ENCODE measurements around the gene ZDHHC7. TPM values are rescaled to one million over a fixed set of nuclear protein-coding genes. Genes with fewer than 3 reads are reported as not detected.

ZDHHC7 gene
- total RNA-seq, 4 donors from 2014 or later = 55.3 to 77.5 (median 66.3) TPM

DNA sequence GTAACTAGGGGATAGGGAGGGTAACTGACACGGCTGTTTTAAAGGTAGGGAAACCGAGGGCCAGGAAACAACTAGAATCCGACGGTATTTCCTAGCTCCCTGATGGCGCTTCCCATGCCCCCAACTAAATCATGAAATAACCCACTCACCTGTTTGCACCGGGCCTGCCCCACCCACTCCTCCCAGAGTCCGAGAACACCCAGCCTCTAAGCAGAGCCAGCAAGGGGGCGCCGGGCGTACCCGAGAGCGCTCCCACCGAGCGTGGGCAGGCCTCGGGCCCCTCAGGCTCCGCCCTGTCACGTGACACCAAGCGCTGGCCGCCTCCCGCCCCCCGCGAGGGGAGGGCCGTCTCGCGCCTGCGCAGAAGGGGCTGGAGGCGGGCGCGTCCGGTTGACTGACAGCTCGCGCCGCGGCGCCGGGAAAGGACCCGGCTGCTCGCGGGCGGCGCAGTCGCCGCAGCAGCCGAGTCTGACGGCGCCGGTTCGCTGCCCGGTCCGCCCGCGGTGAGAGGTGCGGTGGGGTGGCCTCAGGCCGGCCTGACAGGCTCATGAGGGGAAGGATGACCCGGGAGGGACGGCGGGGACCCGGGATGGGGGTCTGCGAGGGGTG is 16.1 kb upstream of the ZDHHC7 start, which contains the start of gene KIAA0513:
Gene KIAA0513, plus strand, starts transcription at position 447 of the 609 bp plus-strand sequence. CDS start 39,277 bp downstream, outside the sequence.
- Histone ChIP-seq H3K4me3 (peak within 1 kb of the TSS; percentile 81 to 97), H3K9me3 (no peaks in the 10 kb centered on the region), H3K36me3 (peaks cover 0 to 11% of the 10 kb centered on the region in 2 donors), H3K27ac (peak within 1 kb of the TSS; percentile 71 to 92 (median 91)), H3K4me1 (peaks cover 0 to 48% (median 18%) of the 10 kb centered on the region in 3 donors), H3K27me3 (no peaks in the 10 kb centered on the region)
- 0 to 5% methylated on average over 5 to 11 of the region's 59 CpGs for WGBS, 2 donors (ENCODE audit: low coverage in 1 of 2)
- ATAC-seq = peak; percentile 87
- TF ChIP-seq POLR2A (IDR thresholded peaks at IDR 0.05) = peak; percentile 94 to 97
- no peak for TF ChIP-seq EP300 (IDR thresholded peaks at IDR 0.05)
- TF ChIP-seq, protein P1, sequence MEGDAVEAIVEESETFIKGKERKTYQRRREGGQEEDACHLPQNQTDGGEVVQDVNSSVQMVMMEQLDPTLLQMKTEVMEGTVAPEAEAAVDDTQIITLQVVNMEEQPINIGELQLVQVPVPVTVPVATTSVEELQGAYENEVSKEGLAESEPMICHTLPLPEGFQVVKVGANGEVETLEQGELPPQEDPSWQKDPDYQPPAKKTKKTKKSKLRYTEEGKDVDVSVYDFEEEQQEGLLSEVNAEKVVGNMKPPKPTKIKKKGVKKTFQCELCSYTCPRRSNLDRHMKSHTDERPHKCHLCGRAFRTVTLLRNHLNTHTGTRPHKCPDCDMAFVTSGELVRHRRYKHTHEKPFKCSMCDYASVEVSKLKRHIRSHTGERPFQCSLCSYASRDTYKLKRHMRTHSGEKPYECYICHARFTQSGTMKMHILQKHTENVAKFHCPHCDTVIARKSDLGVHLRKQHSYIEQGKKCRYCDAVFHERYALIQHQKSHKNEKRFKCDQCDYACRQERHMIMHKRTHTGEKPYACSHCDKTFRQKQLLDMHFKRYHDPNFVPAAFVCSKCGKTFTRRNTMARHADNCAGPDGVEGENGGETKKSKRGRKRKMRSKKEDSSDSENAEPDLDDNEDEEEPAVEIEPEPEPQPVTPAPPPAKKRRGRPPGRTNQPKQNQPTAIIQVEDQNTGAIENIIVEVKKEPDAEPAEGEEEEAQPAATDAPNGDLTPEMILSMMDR (IDR thresholded peaks at IDR 0.05) = peak in 3 of 4 experiments; percentile 6 to 58 (median 35)
- peak; percentile 97 for TF ChIP-seq POLR2AphosphoS5 (IDR thresholded peaks at IDR 0.05)

DNA sequence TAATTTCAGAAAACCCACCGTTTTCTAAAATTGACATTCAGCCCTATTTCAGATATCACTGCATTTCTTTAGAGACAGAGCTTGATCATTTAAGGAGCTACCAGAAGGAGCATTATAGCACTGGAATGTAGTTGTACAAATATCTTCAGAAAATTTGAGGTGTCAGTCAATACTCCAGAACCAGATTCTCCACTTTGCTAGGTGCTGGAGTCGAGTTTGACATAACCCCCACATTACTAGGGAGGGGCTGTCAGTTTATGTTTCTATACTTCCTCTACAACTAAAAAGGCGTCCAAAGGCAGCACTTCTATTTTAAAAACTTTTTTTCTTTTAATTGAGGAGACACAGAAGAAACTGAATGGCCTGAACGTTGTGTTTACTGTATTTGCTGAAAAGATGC is 15.4 kb upstream of the ZDHHC7 start:
- Histone ChIP-seq H3K27me3 (no peaks in the 10 kb centered on the region), H3K9me3 (no peaks in the 10 kb centered on the region), H3K4me3 (peak overlapping the region; percentile 81 to 97), H3K4me1 (peaks cover 0 to 48% (median 18%) of the 10 kb centered on the region in 3 donors), H3K36me3 (peaks cover 0 to 4% of the 10 kb centered on the region in 2 donors), H3K27ac (peak overlapping the region in 3 of 4 donors; percentile 91 to 92 (median 91))
- WGBS, 2 donors (ENCODE audit: low coverage in 1 of 2) = 46 to 53% methylated on average over 4 of the region's 4 CpGs
- no peak for TF ChIP-seq EP300 (IDR thresholded peaks at IDR 0.05)
- TF ChIP-seq POLR2A (IDR thresholded peaks at IDR 0.05) = no peak
- TF ChIP-seq POLR2AphosphoS5 (IDR thresholded peaks at IDR 0.05) = no peak
- TF ChIP-seq, protein P1 (IDR thresholded peaks at IDR 0.05) = no peak
- no peak for ATAC-seq

DNA sequence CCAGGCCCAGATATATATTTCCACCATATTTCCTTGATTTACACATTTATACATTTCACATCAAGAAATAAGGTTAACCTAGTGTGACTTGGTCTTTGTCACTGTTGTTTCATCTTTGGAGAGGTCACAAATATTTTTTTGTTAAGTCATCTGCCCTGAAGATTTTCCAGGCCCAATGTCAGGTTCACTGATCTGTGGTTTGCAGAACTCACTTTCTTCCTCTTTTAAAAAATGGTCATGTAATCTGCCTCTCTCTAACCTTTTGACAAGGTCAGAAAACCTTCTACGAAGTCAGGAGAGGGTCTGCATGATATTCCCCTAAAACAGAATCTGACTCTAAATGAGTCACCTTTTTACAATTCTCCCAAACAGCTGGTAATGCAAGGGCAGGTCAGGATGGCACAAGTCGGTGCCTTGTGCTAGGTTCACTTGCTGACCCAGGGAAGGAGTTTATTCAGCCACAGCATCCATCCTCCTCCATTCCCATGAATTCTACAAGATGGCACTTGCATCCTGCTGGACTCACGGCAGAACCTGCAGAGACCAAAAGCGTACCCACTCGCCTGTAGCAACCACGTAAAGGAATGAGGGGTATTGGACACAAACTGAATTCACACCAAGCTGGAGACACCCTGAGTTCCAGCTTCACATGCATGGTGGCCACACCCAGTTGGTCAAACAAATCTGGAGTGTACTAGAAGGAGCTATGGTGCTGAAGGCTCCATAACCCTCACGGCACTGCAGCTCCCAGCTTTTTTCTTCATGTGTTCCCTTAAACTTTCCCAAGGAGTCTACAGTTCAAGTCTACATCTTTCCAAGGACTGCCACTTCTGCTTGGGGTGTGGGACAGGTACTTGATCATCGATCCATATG is 14.7 kb upstream of the ZDHHC7 start:
- H3K4me1 ChIP-seq = peaks cover 0 to 45% (median 18%) of the 10 kb centered on the region in 3 donors
- TF ChIP-seq, protein P1 (IDR thresholded peaks at IDR 0.05) = no peak
- no peak for TF ChIP-seq EP300 (IDR thresholded peaks at IDR 0.05)
- TF ChIP-seq POLR2AphosphoS5 (IDR thresholded peaks at IDR 0.05) = no peak
- no peak for TF ChIP-seq POLR2A (IDR thresholded peaks at IDR 0.05)
- peak overlapping the region in 1 of 4 donors; percentile 91 for H3K27ac ChIP-seq
- no peak for ATAC-seq
- no peak overlapping the region for H3K4me3 ChIP-seq
- 80 to 98% methylated on average over 2 to 6 of the region's 8 CpGs for WGBS, 2 donors (ENCODE audit: low coverage in 1 of 2)
- H3K27me3 ChIP-seq = no peaks in the 10 kb centered on the region
- H3K9me3 ChIP-seq = no peaks in the 10 kb centered on the region
- H3K36me3 ChIP-seq = no peaks in the 10 kb centered on the region

DNA sequence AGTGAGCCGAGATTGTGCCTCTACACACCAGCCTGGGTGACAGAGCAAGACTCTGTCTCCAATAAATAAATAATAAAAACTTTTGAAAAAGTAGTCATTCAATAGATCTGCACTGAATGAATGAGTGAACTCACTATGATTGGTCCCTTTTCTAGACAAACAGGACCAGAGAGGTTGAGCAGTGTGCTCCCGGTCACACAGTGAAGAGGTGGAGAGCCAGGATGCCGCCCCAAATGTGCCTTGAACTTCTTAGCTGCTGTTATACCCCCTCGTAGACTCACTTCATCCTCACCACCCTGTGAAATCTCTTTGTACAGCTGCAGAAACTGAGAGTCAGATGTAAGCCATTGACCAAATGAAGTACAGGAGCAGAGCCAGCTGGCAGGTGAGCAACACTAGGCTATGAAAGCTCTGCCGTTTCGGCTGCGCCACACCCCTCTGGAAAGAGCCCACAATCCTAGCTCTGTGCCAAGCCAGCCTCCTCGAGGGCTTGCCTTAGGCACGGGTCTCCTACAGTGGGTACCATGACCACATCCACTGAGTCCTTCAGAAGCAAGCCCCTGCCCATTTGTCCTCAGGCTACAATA is 8.4 kb upstream of the ZDHHC7 start:
- H3K9me3 ChIP-seq = no peaks in the 10 kb centered on the region
- H3K4me3 ChIP-seq = no peak overlapping the region
- WGBS, 2 donors (ENCODE audit: low coverage in 1 of 2) = 46 to 50% methylated on average over 5 to 8 of the region's 9 CpGs
- H3K4me1 ChIP-seq = peaks cover 0 to 10% (median 0%) of the 10 kb centered on the region in 3 donors
- peak; percentile 78 for ATAC-seq
- no peaks in the 10 kb centered on the region for H3K27me3 ChIP-seq
- TF ChIP-seq POLR2AphosphoS5 (IDR thresholded peaks at IDR 0.05) (no peak), POLR2A (IDR thresholded peaks at IDR 0.05) (no peak), EP300 (IDR thresholded peaks at IDR 0.05) (no peak)
- TF ChIP-seq, protein P1 (IDR thresholded peaks at IDR 0.05) = no peak
- H3K36me3 ChIP-seq = no peaks in the 10 kb centered on the region
- no peak overlapping the region for H3K27ac ChIP-seq

Data from gastroesophageal sphincter (tissue), 4 donors.